ENCODE data around the gene CHRM5.
"Not testable (repeated sequence)": the region's sequence is repeated elsewhere in the genome, so short reads cannot be mapped to it uniquely, and the experiment has no call there.

The CHRM5 gene

DNA sequence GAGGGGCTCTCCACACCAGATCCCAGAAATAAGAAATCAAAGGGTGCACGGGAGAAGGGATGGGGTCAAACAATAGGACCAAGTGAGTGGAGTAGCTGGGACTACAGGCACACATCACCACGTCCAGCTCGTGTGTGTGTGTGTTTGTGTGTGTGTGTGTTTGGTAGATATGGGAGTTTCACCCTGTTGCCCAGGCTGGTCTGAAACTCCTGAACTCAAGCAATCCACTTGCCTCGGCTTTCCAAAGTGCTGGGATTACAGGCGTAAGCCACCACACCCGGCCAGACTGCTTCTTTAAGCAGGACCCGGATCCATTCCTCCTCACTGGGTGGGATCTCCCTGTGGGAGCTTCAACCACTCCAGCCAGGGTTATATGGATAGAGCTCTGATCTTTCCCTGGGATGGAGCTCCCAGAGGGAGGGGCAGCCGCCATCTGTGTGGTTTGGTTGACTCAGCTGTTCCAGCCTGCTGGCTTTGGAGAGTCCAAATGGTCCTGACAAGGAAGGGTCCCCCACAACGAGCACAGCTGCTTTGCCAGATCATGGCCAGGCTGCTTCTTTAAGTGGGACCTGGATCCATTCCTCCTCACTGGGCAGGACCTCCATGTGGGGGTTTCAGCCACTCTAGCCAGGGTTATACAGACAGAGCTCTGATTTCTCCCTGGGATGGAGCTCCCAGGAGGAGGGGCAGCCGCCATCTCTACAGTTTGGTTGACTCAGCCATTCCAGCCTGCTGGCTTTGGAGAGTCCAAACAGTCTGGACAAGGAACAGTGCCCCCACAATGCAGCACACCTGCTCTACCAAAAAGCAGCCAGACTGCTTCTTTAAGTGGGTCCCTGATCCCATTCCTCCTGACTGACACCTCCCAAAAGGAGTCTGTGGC, 79.8 kb downstream of the CHRM5 start:
- H3K4me1 Mint-ChIP-seq = no peaks in the 10 kb centered on the region
- peaks cover 10% of the 10 kb centered on the region for H3K9me3 Mint-ChIP-seq
- H3K27ac Mint-ChIP-seq = no peak overlapping the region
- no peaks in the 10 kb centered on the region for H3K27me3 Mint-ChIP-seq
- H3K36me3 Mint-ChIP-seq = peaks cover 14% of the 10 kb centered on the region
- H3K4me3 Mint-ChIP-seq = no peak overlapping the region

DNA sequence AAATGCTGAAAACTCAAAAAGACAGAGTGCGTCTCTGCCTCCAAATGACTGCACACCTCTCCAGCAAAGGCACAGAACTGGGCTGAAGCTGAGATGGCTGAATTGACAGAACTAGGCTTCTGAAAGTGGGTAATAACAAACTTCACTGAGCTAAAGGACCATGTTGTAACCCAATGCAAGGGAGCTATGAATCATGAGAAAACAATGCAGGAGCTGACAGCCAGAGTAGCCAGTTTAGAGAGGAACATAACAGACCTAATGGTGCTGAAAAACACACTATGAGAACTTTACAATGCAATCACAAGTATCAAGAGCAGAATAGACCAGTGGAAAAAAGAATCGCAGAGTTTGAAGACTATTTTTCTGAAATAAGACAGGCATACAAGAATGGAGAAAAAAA, 80.8 kb downstream of the CHRM5 start:
- H3K27me3 Mint-ChIP-seq = no peaks in the 10 kb centered on the region
- no peak overlapping the region for H3K27ac Mint-ChIP-seq
- peaks cover 10% of the 10 kb centered on the region for H3K9me3 Mint-ChIP-seq
- H3K36me3 Mint-ChIP-seq = peaks cover 14% of the 10 kb centered on the region
- H3K4me3 Mint-ChIP-seq = no peak overlapping the region
- no peaks in the 10 kb centered on the region for H3K4me1 Mint-ChIP-seq

DNA sequence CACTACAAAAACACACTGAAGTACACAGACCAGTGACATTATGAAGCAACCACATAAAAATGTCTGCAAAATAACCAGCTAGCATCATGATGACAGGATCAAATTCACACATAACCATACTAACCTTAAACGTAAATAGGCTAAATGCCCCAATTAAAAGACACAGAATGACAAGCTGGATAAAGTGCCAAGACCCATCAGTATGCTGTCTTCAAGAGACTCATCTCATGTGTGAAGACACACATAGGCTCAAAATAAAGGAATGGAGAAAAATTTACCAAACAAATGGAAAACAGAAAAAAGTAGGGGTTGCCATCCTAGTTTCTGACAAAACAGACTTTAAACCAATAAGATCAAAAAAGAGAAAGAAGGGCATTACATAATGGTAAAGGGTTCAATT, 82.1 kb downstream of the CHRM5 start:
- not testable (repeated sequence) for H3K4me1 Mint-ChIP-seq, H3K4me3 Mint-ChIP-seq, H3K27me3 Mint-ChIP-seq, H3K9me3 Mint-ChIP-seq, H3K27ac Mint-ChIP-seq
- peaks cover 14% of the 10 kb centered on the region for H3K36me3 Mint-ChIP-seq

DNA sequence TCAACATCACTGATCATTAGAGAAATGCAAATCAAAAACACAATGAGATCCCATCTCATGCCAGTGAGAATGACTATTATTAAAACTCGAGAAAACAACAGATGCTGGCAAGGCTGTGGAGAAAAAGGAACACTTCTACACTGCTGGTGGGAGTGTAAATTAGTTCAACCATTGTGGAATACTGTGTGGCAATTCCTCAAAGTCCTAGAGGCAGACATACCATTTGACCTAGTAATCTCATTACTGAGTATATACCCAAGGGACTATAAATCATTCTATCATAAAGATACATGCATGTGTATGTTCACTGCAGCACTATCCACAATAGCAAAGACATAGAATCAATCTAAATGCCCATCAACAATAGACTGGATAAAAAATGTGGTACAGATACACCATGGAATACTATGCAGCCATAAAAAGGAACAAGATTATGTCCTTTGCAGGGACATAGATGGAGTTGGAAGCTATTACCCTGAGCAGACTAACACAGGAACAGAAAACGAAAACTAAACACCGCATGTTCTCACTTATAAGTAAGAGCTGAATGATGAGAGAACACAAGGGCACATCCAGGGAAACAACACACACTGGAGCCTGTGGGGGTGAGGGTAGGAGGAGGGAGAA, 85.9 kb downstream of the CHRM5 start:
- Mint-ChIP-seq H3K27me3 (no peaks in the 10 kb centered on the region), H3K4me1 (no peaks in the 10 kb centered on the region), H3K9me3 (peaks cover 10% of the 10 kb centered on the region), H3K27ac (no peak overlapping the region), H3K4me3 (no peak overlapping the region), H3K36me3 (peaks cover 12% of the 10 kb centered on the region)

DNA sequence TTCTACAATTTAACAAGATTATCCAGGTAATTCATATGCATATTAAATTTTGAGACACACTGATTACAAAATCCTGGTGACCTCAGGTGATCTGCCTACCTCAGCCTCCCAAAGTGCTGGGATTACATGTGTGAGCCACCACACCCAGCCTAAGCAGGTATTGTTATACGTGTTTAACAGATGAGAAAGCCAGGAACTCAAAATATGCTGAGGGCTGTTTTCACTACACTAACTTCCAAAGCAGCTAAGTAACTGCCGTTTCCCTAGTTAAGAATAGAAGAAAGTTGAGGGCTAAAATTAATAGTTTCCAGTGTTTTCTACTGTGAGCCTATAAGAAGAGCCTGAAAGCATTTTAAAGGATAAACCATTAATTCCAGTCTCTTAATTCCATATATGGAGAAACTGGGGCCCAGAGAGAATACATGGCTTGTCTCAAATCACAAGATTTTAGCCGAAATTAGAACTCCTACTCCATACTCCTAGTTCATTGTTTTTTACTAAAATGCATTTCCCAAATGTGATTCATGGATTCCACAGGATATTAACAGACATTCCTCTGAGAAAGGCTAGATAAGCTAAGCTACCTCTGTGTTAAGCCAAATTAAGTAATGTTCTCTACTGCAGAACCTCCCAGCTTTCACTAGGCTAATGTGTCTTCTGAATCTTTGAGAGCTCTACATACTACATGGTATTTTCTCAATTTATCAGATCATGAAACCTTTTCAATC, 87.7 kb downstream of the CHRM5 start:
- Mint-ChIP-seq H3K9me3 (peaks cover 6% of the 10 kb centered on the region), H3K27ac (no peak overlapping the region), H3K36me3 (peaks cover 3% of the 10 kb centered on the region), H3K4me3 (no peak overlapping the region), H3K27me3 (no peaks in the 10 kb centered on the region), H3K4me1 (no peaks in the 10 kb centered on the region)

DNA sequence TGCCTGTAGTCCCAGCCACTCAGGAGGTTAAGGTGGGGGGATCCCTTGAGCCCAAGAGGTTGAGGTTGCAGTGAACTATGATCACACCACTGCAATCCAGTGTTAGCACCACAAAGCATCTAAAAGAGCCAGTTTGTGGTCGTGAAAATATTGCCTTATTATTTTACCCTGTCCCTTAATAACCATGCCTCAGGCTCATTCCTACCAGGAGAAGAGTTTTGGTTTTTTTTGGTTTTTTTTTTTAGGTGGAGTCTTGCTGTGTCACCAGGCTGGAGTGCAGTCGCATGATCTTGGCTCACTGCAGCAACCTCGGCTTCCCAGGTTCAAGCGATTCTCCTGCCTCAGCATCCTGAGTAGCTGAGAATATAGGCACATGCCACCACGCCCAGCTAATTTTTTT, 88.6 kb downstream of the CHRM5 start:
- no peaks in the 10 kb centered on the region for H3K9me3 Mint-ChIP-seq
- peaks cover 2% of the 10 kb centered on the region for H3K4me1 Mint-ChIP-seq
- no peak overlapping the region for H3K4me3 Mint-ChIP-seq
- H3K27ac Mint-ChIP-seq = no peak overlapping the region
- no peaks in the 10 kb centered on the region for H3K27me3 Mint-ChIP-seq
- no peaks in the 10 kb centered on the region for H3K36me3 Mint-ChIP-seq

DNA sequence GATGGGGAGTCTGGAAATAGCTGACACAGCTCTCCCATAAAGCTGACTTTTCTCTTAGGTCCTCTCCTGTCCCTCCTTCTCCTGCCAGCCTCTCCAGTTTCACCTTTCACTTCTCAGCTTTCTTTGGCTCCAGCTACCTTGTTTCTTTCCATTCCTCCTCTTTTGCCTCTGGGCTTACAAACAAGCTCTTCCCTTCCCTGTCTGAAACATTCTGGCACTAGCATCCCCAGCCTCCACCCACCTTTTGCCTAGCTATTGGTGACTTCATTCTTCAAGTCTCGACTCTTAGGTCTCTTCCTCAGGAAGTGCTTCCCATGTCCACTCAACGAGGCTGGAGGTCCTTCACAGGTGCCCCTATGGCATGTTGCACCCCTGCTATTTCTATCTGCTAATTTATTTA, 91.2 kb downstream of the CHRM5 start:
- Mint-ChIP-seq H3K27ac (no peak overlapping the region), H3K9me3 (no peaks in the 10 kb centered on the region)

DNA sequence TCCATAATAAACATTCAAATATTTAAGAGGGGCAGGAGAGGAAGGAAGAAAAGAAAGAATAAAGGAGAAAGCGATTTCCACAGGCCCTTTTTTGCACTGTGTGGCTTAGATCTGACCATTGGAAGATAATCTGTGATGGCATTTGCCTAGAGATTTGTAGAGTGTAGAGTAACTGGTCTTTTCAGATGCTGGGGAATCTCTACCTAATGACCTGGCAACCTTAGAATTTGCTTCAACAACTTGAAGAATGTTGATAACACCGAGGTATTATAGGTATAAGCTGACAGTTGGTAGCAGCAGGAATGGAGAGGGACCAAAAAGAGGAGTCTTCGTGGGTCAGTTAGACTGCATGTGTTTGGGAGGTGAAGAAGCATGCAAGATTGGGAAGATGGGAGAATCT, 91.6 kb downstream of the CHRM5 start:
- H3K27ac Mint-ChIP-seq = no peak overlapping the region
- no peak overlapping the region for H3K4me3 Mint-ChIP-seq
- no peaks in the 10 kb centered on the region for H3K27me3 Mint-ChIP-seq
- peaks cover 4% of the 10 kb centered on the region for H3K4me1 Mint-ChIP-seq
- no peaks in the 10 kb centered on the region for H3K36me3 Mint-ChIP-seq
- H3K9me3 Mint-ChIP-seq = no peaks in the 10 kb centered on the region

More for the DNA sequence above, 91.2 kb downstream of the CHRM5 start:
- no peaks in the 10 kb centered on the region for H3K36me3 Mint-ChIP-seq
- H3K4me1 Mint-ChIP-seq = peaks cover 4% of the 10 kb centered on the region
- no peaks in the 10 kb centered on the region for H3K27me3 Mint-ChIP-seq
- no peak overlapping the region for H3K4me3 Mint-ChIP-seq

DNA sequence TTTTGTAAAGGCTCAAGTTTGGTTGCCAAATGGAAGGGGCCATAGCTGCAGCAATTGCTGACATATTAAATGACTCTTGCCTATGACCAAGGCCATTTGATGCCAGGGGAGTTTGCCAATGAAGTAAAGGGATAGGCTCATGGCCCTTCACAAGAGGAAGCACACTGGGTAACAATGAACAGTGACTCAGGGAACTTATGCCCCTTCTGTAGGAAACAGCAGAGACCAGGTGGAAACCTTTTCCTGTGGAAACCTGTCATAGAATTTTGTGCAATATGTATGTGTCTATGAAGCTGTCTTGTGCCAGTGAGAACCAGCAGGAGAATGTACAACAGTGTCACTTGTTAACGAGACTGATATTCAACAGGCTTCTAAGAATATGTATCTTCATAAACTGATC, 96.1 kb downstream of the CHRM5 start:
- Mint-ChIP-seq H3K36me3 (no peaks in the 10 kb centered on the region), H3K27me3 (no peaks in the 10 kb centered on the region), H3K4me3 (no peak overlapping the region), H3K4me1 (peaks cover 4% of the 10 kb centered on the region), H3K27ac (no peak overlapping the region), H3K9me3 (no peaks in the 10 kb centered on the region)

DNA sequence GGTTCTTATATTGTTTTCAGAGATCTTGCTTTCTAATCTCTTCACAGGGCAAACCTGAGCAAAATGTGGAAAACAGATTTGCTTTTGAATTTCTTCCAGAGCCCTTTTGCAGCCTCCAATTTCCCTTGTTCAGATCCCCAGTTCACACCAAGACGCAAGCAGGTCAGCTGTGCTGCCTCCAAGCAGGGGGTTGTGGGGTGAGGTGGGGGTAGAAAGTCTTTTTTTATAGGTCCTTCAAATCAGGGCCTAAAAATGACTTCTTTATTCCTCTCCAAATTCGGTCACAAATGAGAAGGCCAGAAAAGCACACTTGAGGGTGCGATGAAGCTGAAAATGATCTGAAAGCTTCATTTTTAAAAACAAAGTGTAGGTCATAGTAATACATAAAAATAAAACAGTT, 97.0 kb downstream of the CHRM5 start:
- Mint-ChIP-seq H3K4me3 (no peak overlapping the region), H3K27me3 (no peaks in the 10 kb centered on the region), H3K27ac (no peak overlapping the region), H3K36me3 (no peaks in the 10 kb centered on the region), H3K9me3 (no peaks in the 10 kb centered on the region), H3K4me1 (peaks cover 4% of the 10 kb centered on the region)

DNA sequence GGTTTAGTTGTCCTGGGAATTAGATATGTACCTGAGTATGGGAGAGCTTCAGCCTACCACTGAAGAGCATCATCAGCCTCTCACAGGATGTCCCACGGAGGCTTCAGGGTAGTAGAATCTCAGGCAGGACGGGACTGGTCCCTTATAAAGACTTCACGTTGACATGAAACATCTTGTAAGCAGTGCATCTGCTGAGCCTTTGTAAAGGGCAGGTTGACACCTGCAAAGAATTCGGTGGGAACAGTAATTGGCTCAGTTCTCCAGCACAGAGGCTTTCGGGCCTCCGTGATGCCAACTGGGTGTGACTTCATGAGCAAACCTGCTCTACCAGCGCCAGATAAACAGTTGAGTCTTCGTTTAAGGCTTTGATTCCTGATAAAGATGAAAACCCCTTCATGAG, 97.6 kb downstream of the CHRM5 start:
- no peaks in the 10 kb centered on the region for H3K36me3 Mint-ChIP-seq
- no peak overlapping the region for H3K27ac Mint-ChIP-seq
- no peaks in the 10 kb centered on the region for H3K9me3 Mint-ChIP-seq
- peaks cover 4% of the 10 kb centered on the region for H3K4me1 Mint-ChIP-seq
- no peaks in the 10 kb centered on the region for H3K27me3 Mint-ChIP-seq
- no peak overlapping the region for H3K4me3 Mint-ChIP-seq

DNA sequence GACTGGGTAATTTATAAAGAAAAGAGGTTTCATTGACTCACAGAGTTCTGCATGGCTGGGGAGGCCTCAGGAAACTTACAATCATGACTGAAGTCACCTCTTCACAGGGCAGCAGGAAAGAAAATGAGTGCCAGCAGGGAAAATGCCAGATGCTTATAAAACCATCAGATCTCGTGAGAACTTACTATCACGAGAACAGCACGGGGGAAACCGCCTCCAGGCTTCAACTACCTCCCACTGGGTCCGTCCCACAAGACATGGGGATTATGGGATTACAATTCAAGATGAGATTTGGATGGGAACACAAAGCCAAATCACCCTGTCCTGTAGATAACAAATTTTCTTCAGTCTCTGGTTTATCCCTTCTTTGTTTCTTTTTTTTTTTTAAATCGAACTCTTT, 101.7 kb downstream of the CHRM5 start:
- Mint-ChIP-seq H3K27ac (no peak overlapping the region), H3K4me1 (no peaks in the 10 kb centered on the region), H3K4me3 (no peak overlapping the region)

DNA sequence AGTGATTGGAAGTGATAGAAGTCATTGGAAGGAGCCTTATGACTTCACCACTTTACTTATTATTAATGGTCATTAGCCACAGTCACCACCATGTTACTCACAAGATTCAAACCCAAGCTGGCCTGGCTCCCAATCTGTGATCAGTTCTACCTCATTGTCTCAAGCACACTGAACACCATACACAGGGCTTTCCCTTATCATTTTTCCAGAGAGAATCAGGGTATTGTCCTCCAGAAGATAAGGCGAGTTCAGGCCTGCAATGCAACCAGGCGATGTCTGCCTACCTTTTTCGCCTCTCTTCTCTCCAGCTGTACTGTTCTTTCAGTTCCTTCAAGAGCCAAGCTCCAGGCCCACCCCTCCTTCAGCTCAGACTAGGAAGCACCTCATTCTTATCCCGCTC, 108.5 kb downstream of the CHRM5 start:
- Mint-ChIP-seq H3K4me3 (no peak overlapping the region), H3K4me1 (no peaks in the 10 kb centered on the region), H3K27ac (no peak overlapping the region)

More for the DNA sequence above, 101.7 kb downstream of the CHRM5 start:
- Mint-ChIP-seq H3K9me3 (no peaks in the 10 kb centered on the region), H3K36me3 (peaks cover 2% of the 10 kb centered on the region), H3K27me3 (no peaks in the 10 kb centered on the region)

DNA sequence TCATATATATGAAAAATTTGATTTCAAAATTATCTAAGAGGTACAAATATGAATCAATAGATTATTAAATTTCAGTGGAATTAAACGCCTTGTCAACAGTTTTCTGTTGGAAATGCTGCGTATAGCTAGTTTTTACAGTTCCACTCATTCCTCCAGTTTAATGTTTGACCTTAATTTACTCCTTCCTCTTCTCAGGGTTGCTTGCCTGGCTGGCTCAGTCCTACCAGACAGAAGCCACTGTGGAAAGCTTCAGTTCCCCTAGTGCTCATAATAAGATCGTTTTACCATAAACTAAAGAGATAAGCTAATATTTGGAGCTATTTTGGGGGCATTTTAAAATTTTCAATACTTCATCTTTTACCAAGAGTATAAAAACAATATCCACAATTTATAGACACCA, 110.6 kb downstream of the CHRM5 start:
- no peak overlapping the region for H3K27ac Mint-ChIP-seq
- H3K4me1 Mint-ChIP-seq = no peaks in the 10 kb centered on the region
- H3K4me3 Mint-ChIP-seq = no peak overlapping the region
- peaks cover 8% of the 10 kb centered on the region for H3K36me3 Mint-ChIP-seq
- H3K27me3 Mint-ChIP-seq = no peaks in the 10 kb centered on the region
- H3K9me3 Mint-ChIP-seq = no peaks in the 10 kb centered on the region

More for the DNA sequence above, 108.5 kb downstream of the CHRM5 start:
- Mint-ChIP-seq H3K27me3 (no peaks in the 10 kb centered on the region), H3K9me3 (no peaks in the 10 kb centered on the region), H3K36me3 (peaks cover 6% of the 10 kb centered on the region)

DNA sequence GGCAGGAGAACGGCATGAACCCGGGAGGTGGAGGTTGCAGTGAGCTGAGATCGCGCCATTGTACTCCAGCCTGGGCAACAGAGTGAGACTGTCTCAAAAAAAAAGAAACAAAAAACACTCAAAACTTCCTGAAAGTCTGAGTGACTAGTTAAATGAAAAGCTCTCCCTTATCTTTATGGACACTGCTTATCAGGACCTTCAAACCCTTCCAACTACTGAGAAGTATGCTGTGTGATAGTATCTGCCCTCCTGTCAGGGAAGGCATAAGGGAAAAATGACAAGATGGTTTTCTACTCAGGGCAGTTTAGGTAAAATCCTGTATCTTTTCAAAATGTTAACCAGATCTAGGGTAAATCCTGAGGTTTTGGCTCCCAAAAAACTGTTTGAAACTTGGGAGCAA, 111.6 kb downstream of the CHRM5 start:
- H3K27me3 Mint-ChIP-seq = no peaks in the 10 kb centered on the region
- no peaks in the 10 kb centered on the region for H3K9me3 Mint-ChIP-seq
- no peak overlapping the region for H3K27ac Mint-ChIP-seq
- no peak overlapping the region for H3K4me3 Mint-ChIP-seq
- no peaks in the 10 kb centered on the region for H3K4me1 Mint-ChIP-seq
- peaks cover 6% of the 10 kb centered on the region for H3K36me3 Mint-ChIP-seq

DNA sequence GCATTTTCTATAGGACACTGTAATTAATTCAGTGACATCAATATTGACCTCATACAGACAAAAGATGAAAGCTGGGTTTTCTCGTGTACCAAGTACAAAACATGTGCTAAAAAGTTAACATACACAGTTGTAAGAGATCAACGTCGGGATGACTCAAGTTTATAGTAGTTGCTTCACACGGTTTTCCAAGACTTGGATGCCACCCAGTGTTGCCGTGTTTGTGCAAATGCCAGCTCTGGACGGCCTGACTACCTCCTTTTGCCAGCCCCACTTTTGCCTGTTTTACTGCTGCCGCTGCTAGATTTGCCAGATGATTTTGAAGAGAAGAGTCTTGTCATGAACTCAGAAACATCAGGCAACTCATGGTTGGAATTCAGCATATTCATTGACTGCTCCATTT, 115.8 kb downstream of the CHRM5 start:
- H3K27me3 Mint-ChIP-seq = no peaks in the 10 kb centered on the region
- no peak overlapping the region for H3K27ac Mint-ChIP-seq
- H3K4me3 Mint-ChIP-seq = no peak overlapping the region
- no peaks in the 10 kb centered on the region for H3K9me3 Mint-ChIP-seq
- H3K36me3 Mint-ChIP-seq = peaks cover 8% of the 10 kb centered on the region
- no peaks in the 10 kb centered on the region for H3K4me1 Mint-ChIP-seq

All from activated naive CD4-positive, alpha-beta T cell treated with anti-CD3 and anti-CD28 coated beads, Interleukin-2, amount 50 U/mL, for 24 hours (primary cell).